ENCODE data around the gene ATP5F1D.

The ATP5F1D gene

DNA sequence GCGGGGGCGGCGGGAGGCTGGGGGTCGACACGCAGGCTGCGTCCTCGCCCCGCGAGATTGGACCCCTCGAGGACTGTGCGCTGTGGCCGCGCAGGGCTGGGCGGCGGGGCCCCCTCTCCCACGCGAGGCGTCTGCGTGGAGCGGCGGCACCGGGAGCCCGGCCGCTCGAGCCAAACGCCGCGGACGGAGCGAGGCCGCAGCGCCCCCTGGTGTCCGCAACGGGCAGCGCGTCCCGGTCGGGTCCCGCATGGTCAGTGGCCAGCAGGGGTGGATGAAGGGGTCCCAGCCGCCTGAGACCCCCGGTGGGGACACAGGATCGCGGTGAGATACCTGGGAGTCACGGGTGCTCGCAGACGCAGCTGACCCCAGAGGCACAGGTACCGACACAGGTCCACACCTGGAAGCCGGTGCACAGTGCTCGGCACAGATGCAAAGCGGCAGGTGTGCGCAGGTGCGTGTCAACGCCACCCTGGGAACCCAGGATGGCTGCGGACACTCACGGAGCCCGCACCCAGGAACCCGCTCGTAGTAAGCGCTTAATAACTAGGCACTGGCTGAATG, 25.4 kb downstream of the ATP5F1D start:
- TF ChIP-seq, protein P1, sequence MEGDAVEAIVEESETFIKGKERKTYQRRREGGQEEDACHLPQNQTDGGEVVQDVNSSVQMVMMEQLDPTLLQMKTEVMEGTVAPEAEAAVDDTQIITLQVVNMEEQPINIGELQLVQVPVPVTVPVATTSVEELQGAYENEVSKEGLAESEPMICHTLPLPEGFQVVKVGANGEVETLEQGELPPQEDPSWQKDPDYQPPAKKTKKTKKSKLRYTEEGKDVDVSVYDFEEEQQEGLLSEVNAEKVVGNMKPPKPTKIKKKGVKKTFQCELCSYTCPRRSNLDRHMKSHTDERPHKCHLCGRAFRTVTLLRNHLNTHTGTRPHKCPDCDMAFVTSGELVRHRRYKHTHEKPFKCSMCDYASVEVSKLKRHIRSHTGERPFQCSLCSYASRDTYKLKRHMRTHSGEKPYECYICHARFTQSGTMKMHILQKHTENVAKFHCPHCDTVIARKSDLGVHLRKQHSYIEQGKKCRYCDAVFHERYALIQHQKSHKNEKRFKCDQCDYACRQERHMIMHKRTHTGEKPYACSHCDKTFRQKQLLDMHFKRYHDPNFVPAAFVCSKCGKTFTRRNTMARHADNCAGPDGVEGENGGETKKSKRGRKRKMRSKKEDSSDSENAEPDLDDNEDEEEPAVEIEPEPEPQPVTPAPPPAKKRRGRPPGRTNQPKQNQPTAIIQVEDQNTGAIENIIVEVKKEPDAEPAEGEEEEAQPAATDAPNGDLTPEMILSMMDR (IDR thresholded peaks at IDR 0.05; ENCODE audit: low read depth, low read length): peak; percentile 94
- Histone ChIP-seq H3K4me3 (ENCODE audit: low read depth, low read length) (peak overlapping the region; percentile 54), H3K36me3 (peaks cover 24% of the 10 kb centered on the region), H3K27ac (peak overlapping the region; percentile 73), H3K9me3 (ENCODE audit: severe bottlenecking) (no peaks in the 10 kb centered on the region), H3K27me3 (ENCODE audit: insufficient read depth, low read depth, severe bottlenecking) (no peaks in the 10 kb centered on the region)
- peak; percentile 68 for DNase-seq

DNA sequence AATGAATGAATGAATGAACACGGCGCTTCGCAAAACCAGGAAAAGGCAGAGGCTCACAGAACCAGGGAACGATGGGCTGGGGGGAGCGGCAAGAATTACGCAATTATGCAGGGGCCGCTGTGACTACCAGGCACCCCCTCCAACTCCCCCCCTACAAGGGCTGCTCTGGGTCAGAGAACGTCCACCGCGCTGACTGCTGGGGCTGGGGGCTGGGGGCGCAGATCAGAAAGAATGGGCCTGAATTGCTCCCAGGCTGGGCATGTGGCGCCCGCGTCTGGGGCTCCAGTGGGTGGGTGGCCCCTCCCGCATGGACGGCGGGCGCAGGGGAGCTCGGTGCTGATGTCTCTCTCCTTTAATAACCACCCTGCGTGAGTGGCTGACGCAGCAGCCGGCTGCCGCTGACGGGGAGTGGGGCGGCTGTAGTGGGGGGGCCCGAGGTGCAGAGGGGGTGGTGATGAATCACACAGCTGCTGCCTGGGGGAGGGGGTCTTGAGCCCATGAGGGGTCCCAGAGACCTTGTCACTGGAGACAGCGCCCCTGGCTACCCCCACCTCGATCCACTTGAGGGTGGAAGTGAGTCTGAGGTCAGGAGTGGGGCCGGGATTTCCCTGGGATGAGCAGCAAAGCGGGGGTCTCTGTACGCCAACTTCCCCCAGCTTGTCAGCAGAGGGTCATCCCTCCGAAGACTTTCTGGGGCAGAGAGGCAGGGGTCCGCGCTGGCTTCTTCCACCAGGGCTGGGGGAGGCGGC, 26.1 kb downstream of the ATP5F1D start:
- Histone ChIP-seq H3K27ac (peak overlapping the region; percentile 70), H3K9me3 (ENCODE audit: severe bottlenecking) (no peaks in the 10 kb centered on the region), H3K27me3 (ENCODE audit: insufficient read depth, low read depth, severe bottlenecking) (no peaks in the 10 kb centered on the region), H3K4me3 (ENCODE audit: low read depth, low read length) (peak overlapping the region; percentile 54), H3K36me3 (peaks cover 30% of the 10 kb centered on the region)
- TF ChIP-seq, protein P1 (IDR thresholded peaks at IDR 0.05; ENCODE audit: low read depth, low read length): no peak
- peak; percentile 47 for DNase-seq

DNA sequence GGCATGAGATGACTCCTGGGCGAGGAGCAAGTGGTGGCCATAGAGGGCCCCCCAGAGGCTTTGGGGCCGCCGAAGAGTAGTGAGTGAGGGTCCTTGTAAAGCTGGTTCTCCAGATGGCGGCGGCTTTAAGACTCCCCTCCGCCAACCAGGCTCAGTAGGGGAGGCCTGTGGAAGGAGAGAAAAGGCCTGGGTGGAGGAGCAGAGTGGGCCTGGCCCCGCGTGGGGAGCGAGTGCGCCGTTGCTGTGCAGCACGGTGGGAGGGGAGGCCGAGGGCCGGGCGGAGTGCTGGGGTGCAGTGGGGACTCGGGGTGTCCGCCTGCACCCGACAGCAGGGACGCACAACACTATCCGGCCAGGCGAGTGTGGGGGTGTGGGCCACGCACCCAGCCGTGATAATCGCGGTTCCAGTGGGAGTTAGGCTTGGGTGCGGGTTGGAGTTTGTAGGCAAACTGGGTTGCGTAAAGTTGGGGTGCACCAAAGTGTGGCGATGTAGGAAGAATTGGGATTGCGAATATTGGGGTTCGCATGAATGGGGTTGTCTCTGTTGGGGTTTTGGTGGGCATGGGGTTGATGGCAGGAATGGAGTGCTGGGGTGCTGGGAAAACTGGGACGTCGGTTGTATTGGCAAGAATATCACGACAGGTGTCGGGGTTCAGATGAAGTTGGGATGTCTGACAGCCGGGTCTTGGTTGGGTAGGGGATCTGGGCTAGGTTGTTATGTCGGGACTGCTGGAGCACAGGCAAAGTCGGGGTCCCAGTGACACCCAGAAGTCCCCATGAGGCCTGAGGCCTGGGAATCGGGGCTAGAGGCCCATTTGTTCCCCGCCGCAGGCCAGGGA, 26.9 kb downstream of the ATP5F1D start:
- Histone ChIP-seq H3K9me3 (ENCODE audit: severe bottlenecking) (no peaks in the 10 kb centered on the region), H3K4me3 (ENCODE audit: low read depth, low read length) (peak overlapping the region; percentile 54), H3K36me3 (peaks cover 38% of the 10 kb centered on the region), H3K27ac (peak overlapping the region; percentile 70), H3K27me3 (ENCODE audit: insufficient read depth, low read depth, severe bottlenecking) (no peaks in the 10 kb centered on the region)
- DNase-seq: no peak
- TF ChIP-seq, protein P1 (IDR thresholded peaks at IDR 0.05; ENCODE audit: low read depth, low read length): no peak

DNA sequence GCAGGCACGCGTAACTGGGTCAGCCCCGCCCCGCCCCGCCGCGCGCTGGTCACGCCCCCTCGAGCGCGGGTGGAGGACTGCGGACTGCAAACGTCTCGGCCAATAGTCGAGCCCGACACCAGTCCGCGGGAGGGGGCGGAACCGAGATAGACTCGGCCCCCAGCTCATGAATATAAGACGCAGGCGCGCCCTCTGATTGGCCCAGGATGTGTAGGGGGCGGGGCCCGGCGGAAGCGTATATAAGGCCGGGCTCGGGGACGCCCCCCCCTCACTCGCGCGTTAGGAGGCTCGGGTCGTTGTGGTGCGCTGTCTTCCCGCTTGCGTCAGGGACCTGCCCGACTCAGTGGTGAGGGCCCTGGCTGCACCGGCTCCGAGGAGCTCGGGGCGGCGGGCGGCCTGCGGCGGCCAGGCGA, 27.5 kb downstream of the ATP5F1D start, which contains the start of gene CIRBP:
Gene CIRBP, plus strand, starts transcription at position 268 of the 413 bp plus-strand sequence. CDS start 1,602 bp downstream, outside the sequence.
- H3K27ac ChIP-seq: peak within 1 kb of the TSS; percentile 93
- no peaks in the 10 kb centered on the region for H3K27me3 ChIP-seq (ENCODE audit: insufficient read depth, low read depth, severe bottlenecking)
- TF ChIP-seq, protein P1 (IDR thresholded peaks at IDR 0.05; ENCODE audit: low read depth, low read length): no peak
- no peaks in the 10 kb centered on the region for H3K9me3 ChIP-seq (ENCODE audit: severe bottlenecking)
- DNase-seq: peak; percentile 99
- peak within 1 kb of the TSS; percentile 76 for H3K4me3 ChIP-seq (ENCODE audit: low read depth, low read length)
- peaks cover 44% of the 10 kb centered on the region for H3K36me3 ChIP-seq

DNA sequence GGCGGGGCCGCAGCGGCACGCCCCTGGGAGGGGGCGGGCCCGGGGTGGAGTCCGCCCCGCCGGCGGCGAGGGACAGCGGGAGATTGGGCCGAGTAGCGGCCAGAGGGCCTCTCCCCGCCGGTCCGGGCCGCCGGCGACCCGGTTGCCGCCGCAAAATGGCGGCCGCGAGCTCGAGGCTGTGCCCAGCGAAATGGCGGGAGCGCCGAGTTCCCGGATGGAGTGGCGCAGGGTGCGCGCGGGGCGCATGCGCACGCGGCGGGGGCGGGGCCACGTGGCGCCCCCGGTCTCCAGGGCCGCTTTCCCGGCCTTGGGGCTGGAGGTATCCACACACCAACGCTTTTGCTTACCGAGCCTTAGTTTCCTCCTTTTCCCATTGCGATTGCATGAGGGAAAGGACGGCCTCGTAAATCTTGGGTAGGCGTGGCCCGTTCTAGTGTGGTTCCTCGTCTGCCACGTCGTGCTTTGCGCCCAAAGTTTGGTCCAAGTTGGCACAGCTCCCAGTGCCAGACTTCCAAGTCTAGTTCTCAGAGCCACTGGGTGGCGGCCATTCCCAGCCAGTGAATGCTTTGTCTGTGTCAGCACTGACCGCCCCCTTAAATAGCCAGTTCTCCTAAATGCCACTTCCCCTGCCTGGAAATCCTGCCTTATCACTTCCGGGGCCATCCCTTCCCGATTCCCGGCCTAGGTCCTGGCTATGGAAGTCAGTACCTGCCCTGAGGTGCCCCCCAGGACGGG, 28.1 kb downstream of the ATP5F1D start:
- TF ChIP-seq, protein P1 (IDR thresholded peaks at IDR 0.05; ENCODE audit: low read depth, low read length): no peak
- Histone ChIP-seq H3K36me3 (peaks cover 50% of the 10 kb centered on the region), H3K27me3 (ENCODE audit: insufficient read depth, low read depth, severe bottlenecking) (no peaks in the 10 kb centered on the region), H3K9me3 (ENCODE audit: severe bottlenecking) (no peaks in the 10 kb centered on the region), H3K4me3 (ENCODE audit: low read depth, low read length) (peak overlapping the region; percentile 76), H3K27ac (peak overlapping the region; percentile 93)
- peak; percentile 86 for DNase-seq

Data from WERI-Rb-1 (cell line).